CD4-positive, alpha-beta T cell treated with Interleukin-15 for 4 hours (primary cell): ENCODE measurements around the gene B4GALNT3.
A peak's percentile ranks its signal among the peaks of the same experiment; 100 is the strongest.

Experiments
- DNase-seq: peaks from one replicate; pipeline ENCODE4 v3.0.0-alpha.2; 2020; ENCODE audit warnings: low spot score

The B4GALNT3 gene

DNA sequence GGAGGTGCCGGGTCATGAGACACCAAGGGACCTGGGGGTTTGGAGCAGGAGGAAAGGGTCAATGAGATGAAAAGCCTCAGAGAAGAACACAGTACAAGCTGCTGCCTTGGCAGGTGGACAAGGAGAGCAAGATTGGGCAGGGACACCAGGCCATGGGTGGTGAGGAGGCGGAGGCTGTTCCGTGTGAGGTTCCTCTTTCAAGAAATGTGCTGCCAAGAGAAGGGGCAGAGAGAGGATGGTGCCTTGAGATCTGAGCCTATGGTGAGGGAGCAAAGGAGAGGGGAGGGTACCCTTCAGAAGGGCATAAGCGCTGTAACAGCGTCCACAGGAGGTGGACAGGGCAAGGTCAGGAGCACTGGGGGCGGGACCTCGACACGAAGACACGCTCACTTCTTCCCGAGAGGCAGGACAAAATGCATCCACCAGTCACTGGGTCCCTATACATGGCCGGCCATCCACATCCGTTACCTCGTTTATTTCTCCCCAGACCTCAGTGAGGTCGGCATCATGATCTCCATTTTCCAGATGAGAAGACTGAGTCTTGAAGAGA is 100.2 kb downstream of the B4GALNT3 start:
- DNase-seq = no peak

DNA sequence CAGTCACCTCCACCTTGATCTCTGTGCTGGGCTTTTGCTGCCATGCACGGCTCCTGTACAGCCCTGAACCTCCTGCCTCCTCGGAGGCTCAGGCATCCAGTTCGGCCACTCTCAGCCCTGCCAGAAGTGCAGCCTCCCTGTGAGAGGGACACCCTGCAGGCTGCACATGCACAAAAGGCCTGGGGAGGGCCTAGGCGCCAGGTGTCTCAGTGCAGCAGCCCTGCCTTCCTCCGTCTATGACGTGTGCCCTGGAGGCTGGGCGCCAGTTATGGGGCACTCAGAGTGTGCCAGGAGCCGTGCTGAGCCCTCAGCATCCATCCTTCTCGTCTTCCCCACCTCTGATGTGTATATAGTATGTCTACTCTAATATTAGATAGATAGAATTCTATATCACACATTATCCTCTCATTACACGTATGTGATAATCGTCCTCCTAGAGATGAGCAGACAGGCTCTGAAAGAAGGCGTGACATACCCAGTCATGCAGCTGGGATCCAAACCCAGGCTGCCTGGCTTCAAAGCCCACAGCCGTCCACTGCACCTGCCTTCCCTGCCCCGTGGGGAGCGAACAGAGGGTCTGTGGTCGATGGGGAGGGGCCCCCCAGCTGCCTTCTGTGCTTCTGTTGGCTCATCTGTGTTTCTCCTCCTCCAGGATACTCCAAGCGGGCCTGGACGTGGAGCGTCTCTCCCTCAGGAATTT is 101.1 kb downstream of the B4GALNT3 start:
- DNase-seq = no peak

DNA sequence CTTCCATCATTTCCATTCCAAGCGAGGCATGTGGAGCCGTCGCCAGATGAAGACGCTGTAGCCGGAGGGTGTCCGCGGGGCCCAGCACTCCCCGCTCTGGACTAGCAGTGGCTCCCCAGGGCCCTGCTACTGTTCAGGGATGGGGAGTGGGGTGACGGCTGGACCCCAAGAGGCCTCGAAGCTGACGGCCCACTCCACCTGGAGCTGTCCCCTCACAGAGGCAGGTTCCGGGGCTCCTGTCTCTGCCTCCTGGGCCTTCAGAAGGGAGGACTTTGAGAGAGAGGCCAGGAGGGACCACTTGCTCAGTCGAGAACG is 101.6 kb downstream of the B4GALNT3 start:
- DNase-seq = no peak

DNA sequence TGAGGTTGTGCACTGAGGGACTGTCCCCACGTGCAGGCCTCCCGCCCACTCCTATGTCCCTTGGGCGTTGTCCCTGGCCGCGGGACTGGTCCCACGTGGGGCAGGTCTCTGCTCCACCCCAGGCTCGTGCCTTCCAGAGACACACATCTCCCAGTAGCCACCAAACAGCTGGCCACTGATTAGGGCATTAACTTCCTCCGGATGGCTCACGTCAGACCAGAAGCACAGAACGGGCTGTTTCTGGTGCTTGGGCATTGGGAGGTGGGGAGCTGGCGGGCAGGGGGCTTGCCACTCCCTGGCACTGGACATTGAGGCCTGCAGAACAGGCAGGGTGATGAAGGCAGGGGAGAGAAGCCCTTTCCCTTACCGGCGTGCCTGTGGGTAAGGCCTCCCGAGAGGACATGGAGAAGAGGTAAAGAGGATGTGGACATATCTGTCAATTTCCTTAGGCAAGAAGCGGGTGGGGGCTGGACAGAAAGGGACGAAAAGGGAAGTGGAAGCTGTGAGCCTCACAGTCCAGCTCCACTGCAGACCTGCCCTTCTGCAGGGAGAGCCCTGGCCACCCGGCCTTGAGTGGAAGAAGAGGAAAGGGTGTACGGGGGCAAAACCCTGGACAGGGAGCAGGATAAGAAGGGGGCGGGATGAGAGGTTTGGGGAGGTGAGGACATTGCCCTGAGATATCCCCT is 102.3 kb downstream of the B4GALNT3 start:
- DNase-seq = no peak

DNA sequence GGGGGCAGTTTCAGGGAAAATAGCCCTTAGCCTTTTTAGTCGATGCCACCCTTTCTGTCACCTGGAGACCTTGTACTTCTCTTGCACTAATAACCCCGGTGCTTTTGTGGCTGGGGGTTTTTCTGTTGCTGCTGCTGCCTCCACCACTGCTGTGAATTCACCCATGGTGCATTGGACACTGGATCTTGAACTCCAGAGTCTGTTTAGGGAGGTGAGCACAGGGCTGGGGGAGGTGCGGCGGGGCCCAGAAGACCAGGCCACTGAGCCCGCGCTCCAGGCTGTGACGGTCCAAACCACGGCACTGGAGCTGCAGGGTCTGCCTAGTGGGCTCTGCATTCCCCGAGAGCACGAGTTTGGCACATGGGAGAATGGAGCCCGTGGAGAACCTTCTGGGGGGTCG is 102.9 kb downstream of the B4GALNT3 start:
- no peak for DNase-seq

DNA sequence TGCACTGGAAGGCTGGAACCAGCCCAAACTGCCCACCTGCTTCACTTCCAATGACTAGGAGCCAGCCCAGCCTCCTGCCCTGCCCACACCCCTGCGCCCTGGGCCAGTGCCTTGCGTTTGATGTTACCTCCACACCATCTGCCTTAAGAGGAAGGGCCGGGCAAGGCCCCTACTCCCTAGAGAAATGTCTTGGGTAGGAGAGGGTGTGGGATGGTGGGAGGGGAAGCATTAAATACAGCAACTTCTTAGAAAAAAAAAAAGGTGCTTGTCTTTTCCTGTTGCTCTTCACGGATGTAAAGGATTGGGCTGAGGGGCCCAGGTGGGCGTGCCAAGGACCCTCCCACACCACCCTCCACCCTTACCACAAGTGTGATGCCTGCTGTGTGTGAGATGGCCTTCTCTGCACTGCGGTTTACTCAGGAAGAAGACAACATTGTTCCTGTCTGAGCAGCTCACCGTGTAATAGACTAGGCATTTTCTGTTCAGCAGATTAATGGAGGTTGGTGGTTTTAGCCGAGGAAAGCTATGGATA is 103.6 kb downstream of the B4GALNT3 start:
- DNase-seq = peak; percentile 69

DNA sequence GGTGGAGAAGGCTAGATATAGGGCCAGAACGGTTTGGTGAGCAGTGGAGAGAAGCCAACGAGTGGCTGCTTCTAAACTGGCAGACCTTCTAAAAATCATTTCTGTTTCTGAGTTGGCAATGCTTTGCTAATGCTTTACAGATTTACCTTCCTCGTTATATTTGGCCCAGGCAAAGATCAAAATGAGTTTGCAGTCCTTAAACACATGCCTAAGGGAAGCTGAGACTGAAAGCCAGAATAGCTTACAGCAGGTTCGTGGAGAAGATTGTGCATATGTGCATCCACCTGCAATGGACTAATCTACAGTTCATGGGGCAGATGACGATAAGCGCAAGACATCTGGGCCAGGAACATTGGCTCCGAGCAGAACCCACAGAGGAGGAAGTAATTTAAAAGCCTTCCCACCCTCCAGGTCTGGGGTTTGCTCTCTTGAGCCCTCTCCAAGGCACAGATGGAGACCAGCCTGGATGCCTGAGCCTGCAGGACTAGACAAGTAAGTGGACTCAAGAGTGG is 104.1 kb downstream of the B4GALNT3 start:
- no peak for DNase-seq

DNA sequence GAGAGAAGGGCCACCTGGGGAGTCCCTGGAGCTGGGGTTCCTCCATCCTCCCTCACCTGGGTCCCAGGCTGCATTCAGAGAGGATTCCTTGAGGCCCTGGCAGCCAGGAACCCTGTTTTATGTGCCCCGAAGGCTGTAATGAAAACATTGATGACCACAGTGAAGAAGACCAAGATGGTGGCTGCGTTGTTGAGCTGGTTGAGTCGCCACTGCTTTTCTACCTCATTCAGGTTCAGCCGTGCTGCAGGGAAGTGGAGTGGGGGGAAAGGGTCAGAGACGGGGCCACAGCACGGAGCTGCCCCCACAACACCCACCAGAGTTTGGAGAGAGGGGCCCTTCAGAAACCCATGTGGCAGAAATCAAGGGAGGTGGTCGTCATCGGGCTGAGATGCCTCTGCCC is 105.4 kb downstream of the B4GALNT3 start:
- no peak for DNase-seq

DNA sequence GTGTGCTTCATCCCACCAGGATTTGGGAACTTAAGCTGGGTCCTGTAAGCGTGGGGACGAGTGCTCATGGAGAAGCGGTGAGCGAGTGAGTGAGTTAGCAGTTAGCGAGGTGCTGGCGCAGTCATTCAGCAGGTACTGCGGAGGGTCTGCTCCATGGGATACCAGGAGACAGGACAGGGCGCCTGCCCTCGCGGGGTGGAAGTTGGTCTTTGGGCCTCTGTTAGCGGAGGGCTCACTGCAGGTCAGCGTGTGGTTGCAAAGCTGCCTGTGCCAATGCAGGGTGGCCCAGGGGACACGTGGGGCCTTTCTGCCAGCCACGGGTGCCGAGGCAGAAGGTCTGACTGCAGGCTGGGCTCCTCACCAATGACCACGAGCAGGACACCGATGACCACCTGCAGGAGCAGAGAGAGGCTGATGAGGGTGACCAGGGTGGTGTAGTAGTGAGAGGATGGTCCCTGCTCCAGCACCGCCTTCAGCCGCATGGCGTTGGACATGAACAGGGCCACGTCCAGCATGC is 105.9 kb downstream of the B4GALNT3 start:
- DNase-seq = no peak

DNA sequence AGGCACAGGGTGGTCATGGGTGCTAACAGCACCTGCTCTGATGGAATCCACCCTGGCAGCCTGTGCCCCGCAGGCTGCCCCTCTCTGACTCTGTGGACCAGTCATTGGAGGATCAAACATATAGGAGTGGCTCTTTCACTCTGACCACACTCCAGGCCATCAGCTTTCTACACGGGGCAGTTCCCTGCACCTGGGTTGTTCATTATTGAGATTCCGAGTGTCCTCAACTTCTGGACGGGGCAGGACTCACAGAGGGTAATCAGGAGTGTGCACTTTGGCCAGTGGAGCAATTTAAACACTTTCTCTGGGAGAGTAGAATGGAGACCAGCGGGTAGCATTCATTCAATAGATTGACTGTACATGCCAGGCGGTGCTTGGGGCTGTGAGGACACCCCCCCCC is 108.7 kb downstream of the B4GALNT3 start:
- no peak for DNase-seq

DNA sequence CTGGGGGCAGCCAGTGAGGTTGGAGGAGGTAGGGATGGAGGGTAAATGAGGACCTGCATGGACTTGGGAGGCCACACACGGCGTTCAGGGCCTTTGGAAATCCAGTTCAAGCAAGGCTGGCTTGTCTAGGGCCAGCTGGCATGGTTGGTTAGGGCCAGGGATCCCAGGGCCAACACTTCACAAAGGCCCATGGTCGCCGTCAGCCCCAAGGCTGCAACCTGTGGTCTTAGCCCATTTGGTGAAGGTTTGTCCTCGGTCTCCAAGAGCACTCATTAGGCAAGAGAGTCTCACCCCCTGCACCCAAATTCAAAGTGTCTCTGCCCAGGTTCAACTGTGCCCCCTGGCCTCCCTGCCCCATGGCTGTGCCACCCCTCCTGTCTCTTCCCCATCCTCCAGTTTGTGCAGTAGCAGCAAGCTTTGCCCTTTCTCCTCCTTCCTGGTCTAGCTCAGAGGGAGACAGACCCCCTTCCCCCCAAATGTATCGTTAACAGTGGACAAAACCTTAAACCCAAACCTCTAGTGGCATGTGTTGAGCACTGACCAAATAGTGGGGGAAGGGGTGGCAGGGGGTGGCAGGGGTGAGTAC is 109.4 kb downstream of the B4GALNT3 start:
- no peak for DNase-seq

DNA sequence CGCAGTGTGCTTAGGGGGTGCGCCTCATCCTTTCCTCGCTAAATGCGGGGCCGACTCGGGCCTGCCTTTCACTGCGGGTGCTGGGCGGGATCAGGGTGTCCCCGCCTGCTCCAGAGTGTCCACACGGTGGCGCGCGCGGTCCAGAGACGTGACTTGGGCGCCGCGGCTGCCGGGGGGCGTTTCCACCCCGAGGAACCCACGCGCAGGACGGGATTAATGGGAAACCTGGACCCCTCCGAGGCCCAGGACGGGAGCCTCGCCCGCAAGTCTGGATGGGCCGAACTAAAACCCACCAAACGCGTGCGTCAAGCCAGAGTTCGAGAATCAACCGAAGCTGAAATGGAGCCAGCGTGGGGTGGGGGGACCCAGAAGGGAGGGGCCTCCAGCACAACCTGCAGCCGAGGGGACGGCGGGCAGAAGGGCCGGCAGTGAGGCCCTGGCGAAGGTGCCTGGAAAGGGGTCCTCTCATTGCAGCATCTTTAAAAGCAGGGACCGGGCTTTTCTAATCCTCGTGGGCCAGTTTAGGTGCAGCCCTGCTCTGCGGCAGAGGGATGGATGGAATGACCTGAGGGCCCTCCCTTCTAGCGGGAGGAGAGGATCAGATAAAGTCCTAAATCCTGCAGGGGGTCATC is 110.2 kb downstream of the B4GALNT3 start:
- DNase-seq = peak; percentile 81

DNA sequence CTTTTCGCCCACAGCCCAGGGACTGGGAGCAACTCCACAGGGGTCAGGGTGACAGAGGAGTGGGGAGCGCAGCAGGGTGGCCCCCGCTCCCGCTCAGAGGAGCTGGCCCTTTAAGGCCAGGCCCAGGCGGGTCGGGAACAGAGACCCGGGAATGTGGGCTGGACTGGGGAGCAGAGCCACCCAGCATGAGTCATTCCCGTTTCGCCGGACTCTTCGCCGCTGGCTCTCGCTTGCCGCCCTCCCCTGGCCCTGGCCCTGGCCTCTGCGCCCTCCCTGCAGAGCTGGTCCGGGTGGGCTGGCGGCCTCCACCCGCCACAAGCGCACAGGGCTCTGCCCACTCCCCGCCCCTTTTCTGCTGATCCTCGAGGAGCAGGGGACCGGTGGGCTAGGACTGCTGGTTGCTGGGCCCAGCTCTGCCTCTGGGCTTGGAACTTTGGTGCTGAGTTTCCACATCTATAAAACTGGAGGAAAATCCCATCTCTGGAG is 110.7 kb downstream of the B4GALNT3 start:
- no peak for DNase-seq

DNA sequence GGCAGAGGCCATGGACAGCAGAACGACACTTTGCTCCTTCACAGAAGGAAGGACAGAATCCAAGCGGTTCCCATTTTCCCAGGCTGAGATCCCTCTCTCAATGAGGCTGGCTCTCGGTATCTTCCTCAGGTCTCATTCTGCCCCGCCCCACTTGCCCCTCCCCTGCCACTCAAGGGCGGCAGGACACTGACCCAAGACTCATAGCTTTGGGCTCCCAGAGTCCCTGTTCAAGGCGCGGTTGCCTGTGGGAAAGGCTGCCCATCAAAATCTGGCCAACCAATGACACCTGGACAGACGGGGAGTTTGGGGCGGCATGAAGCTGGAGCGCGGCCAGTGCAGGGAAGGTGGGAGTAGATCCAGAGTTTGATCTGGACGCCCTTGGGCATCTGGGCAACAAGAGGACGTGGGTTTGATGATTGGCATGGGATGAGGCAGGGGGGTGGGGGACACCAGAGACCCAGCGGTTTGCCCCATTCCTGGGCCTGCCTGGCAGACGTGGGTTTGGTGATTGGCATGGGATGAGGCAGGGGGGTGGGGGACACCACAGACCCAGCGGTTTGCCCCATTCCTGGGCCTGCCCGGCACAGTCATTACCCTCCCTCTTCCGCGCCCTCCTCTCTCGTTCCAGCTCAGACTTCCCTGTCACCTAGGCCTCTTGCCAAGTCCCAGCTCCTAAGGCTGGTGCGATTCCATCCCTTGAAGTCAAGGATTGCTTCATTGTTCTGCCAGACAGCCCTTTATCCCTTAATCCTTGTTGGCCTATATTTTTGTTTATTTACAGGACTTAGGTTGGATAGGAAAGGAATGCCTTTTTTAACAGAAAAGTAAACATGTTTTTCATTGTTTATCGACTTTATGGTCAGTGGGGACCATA is 111.4 kb downstream of the B4GALNT3 start:
- DNase-seq = no peak

DNA sequence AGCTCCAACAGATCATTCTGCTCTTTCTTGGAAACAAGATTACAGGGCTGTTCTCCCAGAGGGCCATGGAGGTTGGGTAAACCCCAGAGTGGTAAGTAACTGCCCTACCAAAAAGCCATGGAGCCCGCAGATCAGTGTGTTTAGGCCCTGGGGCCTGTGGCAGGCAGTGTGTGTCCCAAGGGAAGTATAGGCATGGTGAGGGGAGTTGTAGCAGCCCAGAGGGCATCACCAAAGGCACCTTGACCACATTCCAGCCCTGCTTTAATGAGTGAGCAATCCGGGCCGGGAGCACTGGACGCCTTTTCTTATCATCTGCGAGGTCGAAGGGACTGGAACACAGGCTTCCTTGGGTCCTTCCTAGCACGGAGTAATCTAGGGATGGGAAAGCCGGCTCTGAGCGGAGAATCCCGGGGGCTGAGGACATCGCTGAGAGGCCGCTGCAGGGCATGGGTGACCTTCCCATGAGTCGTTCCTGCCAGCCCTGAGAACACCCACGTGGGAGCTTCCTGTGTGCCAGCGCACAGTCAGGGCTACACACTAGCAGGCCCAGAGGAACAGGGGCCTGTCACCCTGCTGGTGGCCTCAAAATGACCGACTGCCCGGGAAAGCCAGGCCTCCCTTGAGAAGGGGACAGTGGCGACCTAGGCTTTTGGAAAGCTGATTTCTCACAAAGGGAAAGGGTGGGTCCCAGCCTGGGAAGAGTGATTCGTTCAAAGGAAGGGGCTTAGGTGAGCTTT is 112.2 kb downstream of the B4GALNT3 start:
- DNase-seq = no peak

DNA sequence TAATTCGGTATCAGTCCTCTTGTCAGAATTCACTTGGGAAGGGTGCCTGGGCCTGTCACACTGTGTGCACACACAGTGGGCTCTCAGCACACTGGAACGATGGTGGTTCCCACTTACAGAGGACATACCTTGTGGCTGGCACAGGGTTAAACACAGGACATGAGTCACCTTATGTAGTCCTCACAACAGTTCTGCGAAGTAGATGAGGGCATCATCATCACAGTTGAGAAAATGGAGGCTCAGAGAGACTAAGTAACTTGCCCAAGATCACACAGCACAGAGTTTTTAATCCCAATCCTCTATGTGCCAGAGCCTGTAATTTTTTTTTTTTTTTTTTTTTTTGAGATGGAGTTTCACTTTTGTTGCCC is 112.8 kb downstream of the B4GALNT3 start:
- DNase-seq = peak; percentile 10

DNA sequence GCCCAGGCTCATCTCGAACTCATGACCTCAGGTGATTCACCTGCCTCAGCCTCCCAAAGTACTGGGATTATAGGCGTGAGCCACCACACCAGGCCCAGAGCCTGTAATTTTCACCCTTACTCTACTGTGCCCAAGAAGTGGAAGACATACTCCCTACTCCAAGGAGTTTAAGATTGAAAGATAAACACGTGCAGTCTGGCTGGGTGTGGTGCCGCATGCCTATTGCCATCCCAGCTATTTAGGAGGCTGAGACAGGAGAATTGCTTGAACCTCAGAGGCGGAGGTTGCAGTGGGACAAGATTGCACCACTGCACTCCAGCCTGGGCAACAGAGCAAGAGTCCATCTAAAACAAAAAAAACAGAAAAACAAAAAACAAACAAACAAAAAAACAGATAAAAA is 113.5 kb downstream of the B4GALNT3 start:
- no peak for DNase-seq

DNA sequence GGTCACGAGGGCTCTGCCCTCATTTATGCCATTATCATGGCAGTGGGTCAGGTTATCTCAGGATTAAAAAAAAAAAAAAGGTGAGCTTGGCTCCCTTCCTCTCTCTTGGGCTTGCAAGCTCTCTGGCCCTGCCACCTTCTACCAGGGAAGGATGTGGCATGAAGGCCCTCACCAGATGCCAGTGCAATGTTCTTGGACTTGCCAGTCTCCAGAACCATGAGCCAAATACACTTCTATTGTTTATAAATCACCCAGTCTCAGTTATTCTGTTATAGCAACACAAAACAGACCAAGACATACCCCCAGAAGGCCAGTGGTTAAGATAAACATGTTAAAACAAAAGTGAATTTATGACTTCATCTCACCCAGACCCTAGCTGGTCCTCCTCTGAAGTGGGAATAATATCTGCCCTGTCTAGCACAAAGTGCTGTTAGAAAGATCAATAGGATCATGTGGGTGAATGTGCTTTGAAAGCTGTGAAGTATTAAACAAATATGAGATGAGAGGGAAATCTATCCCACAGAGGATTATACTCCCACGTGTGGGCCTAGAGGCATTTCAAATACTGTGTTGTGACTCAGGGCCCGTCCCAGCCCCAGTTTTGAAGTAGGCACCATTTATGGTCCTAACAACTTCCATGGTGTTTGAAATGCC is 114.9 kb downstream of the B4GALNT3 start:
- no peak for DNase-seq

DNA sequence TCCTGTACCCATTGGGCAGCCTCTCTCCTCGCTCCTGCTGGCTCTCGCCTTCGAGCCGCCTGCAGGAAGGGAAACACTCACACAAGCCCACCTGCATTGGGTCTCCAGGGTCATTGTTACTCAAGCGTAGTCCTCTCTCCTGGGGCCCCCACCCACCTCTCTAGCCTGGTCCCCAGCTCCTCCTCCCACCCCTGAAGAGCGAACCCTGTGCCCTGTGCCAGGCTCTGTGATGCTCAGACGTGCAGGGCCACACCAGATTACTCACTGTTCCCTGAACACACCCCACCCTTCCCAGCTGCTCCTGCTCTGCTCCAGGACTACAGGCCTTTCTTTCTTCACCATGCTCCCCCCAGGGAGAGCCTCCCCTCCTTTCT is 115.4 kb downstream of the B4GALNT3 start:
- no peak for DNase-seq
